NCI-H446 (cell line): ENCODE measurements around the gene CAMK2G.
"Not testable (repeated sequence)": the region's sequence is repeated elsewhere in the genome, so short reads cannot be mapped to it uniquely, and the experiment has no call there.

Experiments used
- DNase-seq, 2 experiments: peaks; one replicate each; lab custom pipeline; 2025; lab: John Stamatoyannopoulos, UW

The CAMK2G gene

DNA sequence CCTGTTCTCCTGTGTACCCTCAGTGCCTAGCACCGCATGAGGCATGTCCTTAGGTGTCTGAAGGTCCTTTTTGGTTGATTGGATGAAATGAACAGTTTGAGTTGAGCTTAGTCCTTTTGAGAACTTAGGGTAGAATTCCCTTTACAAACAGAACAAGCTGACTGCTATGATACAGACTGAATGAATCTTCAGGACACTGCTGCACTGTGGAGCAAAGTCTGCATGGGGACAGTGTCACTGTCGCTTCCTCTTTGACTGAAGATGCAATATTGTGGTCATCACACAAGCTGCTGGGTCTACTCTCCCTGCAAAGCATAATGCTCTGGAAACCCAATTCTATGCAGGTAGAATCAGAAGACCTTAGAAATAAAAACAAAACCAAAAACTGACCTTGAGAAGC, 28.0 kb upstream of the CAMK2G start:
- DNase-seq, result no peak

DNA sequence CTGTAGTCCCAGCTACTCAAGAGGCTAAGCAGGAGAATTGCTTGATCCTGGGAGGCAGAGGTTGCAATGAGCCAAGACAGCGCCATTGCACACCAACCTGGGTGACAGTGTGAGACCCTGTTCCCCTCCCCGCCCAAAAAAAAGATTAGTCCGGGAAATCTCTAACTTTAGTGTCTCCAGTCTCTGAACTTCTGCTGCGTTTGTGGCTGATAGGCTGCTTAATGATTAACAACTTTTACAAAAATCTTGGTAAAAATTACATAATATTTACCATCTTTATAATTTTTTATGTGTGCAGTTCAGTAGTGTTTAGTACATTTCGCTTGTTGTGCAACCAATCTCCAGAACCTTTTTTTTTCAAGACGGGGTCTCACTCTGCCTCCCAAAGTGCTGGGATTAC, 26.9 kb upstream of the CAMK2G start:
- DNase-seq, result no peak

DNA sequence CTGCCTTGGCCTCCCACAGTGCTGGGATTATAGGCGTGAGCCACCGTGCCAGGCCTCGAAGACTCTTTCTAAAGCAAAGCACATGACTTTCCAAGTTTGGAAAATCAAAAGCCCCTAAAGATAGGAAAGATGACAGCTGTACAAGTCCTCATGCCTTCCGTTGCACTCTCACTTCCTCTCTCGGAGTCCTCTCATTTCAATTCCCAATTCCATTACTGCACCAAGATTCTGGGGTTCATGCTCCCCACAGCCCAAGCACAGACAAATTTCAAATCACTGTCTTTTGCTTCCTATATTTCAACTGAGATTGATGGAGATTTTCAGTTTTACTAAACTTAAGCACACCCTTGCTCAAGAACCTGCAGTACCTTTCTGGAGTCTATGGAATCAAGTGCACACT, 25.7 kb upstream of the CAMK2G start:
- DNase-seq, result no peak

DNA sequence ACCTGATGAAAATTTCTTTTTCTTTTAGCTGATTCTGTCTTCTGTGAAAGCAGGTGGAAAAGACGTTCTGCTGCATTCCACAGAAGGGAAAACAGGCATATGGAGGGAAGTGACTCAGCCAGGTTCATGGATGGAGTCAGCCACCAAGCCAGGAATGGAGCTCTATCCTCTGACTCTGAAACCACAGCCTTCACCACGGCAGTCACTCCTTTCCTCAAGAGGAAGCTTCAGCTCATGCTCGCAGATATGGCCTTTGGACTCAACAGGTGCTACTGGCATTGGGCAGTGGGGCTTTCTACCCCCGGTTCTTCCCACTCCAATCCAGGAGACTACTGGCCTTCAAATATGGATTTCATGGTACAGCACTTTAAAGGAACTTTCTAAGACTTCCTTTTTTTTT, 25.1 kb upstream of the CAMK2G start:
- no peak for DNase-seq

DNA sequence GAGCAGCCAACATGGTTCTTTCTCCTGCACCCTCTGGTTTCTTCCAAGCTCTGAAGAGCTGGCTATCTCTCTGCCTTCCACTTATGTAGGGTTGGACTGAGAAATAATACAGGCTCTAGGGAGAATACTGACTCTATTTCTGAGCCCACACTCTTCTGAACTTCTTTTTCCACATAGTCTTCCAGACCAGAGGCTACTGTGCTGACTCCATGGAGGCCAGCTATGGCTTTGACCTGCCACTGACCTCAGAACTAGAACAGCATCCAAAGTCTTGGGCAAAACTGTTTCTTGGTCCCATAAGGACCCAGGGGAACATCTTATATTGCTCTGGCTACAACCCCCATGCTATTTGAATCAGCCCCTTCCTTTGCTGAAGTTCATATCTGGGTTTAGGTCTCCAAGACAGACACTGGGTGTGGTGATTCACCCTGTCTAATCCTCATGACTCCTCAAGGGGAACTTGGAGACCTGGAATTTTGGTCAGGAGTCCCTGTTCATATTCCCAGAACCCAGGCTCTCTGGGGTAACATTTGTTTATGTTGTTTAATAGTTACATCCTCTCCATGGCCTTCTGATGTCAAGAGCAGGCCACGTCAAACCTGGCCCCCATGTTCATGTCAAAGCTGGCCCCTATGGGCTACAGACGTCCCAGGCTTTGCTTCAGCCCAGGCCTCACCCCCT, 24.5 kb upstream of the CAMK2G start:
- DNase-seq, result no peak

DNA sequence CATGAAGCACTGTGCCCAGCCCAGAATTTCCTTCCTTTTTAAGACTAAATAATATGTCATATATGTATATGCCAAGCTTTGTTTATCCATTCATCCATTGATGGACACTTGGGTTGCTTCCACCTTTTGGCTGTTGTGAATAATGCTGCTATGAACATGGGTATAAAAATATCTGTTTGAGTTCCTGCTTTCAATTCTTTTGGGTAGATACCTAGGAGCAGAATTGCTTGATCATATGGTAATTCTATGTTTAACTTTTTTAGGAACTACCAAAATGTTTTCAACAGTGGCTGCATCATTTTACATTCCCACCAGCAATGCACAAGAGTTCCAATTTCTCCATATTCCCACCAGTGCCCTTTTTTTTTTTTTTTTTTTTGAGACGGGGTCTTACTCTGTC, 23.3 kb upstream of the CAMK2G start:
- DNase-seq, result no peak

DNA sequence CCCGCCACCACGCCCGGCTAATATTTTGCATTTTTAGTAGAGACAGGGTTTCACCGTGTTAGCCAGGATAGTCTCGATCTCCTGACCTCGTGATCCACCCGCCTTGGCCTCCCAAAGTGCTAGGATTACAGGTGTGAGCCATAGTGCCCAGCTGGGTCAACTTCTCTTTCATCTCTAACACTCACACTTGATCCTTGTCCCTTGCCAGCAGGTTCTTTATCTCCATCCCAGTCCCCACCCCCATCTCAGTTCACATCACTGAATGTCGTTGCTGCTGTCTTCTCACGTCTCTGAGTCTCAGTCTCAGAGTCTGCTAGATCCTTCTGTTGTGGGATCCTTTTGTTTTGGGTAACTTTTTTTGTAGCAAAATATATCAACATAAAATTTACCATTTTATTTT, 21.0 kb upstream of the CAMK2G start:
- not testable (repeated sequence) for DNase-seq

DNA sequence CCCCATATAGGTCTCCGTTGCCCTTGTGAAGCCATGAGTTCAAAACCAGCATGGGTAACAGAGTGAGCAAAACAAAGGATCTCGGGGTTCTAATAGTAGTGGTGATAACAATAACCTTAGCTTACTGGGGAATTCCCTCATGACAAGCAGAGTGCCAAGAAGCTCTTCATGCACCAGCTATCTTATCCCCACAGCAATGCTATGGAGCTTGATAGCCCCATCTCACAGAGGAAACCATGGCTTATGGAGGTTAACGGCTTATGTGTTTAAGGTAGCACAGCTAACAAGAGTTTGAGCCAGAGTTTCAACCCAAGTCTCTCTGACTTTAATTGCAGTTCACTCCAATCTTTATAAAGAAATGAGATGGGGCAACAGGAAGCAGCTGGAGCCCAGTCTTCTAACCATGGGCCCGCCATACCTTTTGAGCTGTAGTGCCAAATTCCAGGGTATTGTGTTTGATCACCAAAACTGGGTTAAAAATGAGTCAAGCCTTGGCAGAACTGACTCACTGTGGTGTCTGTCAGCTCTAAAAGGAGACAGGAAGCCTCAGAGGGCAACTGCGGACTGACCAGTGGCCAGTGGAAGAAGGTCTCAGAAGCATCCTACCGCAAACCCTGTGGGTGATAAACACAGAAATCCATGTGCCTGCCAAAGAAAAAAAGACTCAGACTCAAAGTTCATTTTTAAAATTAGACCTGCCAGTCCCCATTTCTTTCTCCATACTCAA, 20.1 kb upstream of the CAMK2G start:
- DNase-seq, result no peak

DNA sequence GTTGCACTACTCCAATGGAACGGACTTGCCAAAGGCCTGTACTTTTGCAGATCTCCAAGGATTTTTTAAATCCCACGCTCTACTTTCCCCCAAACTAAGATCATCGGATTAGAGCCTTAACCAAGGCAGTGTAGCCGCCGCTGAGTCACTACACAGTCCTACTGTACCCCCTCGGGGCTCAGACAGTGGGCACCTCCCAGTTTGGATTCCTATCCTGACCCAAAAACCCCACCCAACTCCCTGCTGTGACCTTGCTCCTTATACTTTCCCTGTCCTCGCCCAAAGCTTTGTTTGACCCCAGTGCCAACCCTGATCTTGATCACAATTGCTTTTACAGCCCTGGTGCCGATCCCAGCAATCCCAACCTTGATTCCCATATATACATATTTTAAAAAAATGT, 19.1 kb upstream of the CAMK2G start:
- no peak for DNase-seq

DNA sequence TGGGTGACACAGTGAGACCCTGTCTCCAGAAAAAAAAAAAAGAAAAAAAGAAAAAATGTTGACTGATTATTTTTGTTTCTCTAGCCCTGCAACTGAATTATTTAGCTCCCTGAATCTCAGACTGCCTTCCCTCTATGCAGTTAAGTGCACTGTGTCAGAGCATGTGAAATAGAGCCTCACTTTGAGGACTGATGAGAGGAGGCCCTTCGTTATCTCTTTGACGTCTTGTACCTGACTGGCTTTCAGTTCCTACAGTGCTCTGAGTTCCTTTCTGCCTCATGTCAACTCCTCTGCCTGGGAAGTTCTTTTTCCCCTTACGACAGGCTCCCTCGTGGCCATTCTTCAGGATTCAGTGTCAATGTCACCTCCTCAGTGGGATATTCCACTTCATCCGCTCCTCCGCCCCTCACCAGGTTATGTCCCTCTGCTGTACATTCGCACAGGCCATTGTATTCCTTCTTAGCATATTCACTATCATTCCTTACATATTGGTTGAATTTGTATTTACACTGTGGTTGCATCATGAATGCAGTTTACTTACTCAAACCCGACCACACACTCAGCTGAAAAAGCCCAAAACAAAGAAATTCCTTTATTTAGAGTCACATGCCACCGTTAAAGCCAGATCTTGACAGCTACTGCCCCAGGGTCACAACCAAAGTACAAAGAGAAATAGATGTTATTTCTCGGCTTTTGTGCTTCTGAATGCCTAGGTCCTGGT, 18.1 kb upstream of the CAMK2G start:
- no peak for DNase-seq

DNA sequence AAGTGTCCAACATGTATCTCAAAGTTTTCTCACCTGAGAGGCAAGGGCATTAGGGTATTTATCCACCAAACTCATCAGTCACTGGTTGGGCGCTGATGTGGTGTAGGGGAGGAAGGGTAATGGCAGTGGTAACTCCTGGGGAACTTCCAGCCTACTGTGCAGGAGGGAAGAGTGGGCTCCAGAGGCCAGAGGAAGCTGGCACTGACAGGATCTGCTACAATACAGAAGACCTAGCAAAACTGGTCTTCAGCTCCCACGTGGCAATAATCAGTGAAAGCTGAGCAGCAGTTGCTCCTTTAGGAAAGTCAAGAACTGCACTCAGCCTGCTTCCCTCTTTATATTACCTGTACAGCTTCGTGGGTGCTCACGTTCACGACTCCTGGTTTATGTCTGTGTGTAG, 17.2 kb upstream of the CAMK2G start:
- DNase-seq, result no peak

DNA sequence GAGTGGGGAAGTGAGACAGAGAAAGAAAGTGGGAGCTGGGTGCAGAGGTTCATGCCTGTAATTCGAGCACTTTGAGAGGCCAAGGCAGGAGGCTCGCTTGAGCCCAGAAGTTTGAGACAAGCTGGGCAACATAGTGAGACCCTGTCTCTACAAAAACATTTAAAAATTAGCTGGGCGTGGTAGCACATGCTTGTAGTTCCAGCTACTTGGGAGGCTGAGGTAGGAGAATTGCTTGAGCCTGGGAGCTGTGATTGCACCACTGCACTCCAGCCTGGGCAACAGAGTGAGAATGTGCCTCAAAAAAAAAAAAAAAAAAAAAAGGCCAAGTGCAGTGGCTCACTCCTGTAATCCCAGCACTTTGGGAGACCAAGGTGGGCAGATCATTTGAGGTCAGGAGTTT, 16.5 kb upstream of the CAMK2G start:
- not testable (repeated sequence) for DNase-seq

DNA sequence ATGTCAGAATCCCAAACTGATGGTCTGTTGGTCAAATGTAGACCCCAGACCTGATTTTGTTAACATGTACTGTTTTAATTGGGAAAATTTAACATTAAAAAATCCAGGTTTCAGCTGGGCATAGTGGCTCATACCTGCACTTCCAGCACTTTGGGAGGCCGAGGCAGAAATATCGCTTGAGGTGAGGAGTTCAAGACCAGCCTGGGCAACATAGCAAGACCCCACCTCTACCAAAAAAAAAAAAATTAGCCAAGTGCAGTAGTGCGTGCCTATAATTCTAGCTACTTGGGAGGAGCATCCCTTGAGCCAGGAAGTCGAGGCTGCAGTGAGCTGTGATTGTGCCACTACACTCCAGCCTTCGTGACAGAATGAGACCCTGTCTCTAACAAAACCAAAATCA, 15.9 kb upstream of the CAMK2G start:
- no peak for DNase-seq

DNA sequence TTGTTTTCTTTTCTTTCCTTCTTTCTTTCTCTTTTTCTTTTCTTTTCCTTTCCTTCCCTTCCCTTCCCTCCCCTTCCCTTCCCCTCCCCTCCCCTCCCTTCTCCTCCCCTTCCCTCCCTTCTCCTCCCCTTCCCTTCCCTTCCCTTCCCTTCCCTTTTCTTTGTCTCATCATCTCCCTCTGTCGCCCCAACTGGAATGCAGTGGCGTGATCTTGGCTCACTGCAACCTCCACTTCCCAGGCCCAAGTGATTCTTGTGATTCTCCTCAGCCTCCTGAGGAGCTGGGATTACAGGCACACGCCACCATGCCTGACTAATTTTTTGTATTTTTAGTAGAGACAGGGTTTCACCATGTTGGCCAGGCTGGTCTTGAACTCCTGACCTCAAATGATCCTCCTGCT, 15.1 kb upstream of the CAMK2G start:
- DNase-seq, result not testable (repeated sequence)

DNA sequence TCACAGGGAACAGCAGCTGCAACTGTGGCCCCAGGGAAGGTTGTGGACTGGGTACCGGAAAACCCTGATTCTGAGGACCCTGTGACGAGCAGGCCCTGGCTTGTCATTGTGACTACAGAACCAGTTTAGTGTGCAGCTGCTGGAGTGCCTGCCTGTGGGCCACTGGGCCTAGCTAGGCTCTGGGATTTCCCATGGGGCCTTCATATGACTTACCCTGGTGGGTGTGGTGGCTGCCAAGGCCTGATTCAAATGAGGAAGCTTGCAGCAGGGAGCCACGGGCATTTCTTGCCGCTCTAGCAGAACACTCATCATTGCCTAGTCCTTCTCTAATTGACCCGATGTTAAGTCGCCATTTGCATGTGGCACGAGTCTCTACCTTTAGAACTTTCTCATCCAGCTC, 14.7 kb upstream of the CAMK2G start:
- DNase-seq, result peak in 1 of 2 experiments; percentile 29

DNA sequence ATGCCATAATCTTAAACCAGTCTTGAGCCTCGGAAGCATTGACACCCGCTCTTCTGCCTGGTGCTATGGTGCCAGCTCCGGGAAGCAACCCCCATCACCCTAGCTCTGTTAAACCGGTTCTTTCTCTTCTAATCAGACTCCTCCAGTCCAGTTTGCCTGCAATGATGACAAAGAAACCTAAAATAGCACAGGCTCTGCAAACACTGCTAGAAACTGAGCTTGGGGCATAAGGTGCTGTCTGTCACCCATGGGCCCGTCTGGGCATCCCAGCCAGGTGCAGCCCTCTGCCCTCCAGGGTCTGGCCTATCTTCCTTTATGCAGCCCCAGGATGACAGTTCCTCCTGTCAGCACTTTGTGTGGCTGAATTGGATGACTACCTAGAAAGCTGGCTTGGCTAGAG, 14.2 kb upstream of the CAMK2G start:
- no peak for DNase-seq

DNA sequence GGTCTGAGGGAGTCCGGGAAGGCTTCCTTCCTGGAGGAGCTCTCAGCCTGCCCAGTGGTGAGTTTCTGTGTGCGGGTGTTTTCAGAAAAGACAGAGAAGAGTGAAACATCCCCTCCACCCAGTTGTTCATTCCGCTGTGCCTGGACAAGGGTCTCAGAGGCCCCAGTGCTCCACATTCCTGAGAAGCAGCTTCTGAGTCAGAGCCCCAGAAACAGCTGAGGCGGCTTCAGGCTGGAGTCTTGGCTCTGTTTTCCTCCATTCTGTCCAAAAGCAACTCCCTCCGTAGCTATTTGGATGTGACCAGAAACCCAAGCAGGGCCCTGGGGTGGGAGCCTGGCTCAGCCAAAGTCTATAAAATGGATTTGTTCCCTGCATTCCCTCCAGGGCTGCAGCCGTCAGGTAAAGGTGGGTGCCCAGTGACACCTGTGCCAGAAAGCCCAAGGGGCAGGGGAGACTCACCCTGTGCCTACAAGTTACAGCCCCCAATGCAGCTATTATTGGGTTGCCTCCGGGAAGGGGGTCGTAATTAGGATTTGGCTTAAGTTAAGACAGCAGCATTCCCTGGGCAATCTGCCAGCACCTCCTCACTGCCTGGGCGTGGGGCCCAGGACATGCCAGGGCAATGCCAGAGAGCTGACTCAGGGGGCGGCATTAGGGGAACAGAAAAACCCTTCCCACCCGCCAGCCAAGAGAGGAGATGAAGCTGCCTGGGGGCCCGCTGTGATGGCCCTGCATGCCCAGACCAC, 13.1 kb upstream of the CAMK2G start:
- peak; percentile 84 to 94 for DNase-seq

DNA sequence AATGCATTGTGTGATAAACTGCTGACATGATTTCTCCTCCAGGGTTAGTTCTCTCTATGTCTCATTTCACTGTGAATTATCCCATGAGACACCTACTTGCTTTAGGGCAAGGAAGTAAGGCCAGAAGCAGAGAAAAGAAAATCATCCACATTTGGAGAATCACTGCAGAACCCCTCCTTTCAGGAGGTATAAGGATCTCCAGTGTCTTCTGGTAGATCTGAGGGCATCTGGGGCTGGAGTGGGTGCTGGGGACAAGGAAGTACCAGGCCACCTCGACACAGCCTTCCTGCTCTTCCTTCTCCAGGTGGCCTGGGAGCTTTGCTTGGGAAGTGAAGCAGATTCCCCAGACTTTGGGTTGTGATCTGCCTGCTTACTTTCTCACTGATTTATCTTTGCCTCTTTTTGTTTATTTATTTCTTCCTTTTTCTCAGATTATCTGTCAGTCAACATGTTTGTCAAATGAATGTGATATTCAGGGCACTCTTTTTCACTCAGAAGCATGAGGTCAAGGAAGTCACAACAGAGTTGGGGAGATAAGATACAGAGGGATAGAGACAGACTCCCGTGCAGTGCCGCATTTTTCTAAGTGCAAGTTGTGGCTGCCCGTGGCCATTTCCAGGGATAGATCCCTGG, 12.4 kb upstream of the CAMK2G start:
- no peak for DNase-seq

DNA sequence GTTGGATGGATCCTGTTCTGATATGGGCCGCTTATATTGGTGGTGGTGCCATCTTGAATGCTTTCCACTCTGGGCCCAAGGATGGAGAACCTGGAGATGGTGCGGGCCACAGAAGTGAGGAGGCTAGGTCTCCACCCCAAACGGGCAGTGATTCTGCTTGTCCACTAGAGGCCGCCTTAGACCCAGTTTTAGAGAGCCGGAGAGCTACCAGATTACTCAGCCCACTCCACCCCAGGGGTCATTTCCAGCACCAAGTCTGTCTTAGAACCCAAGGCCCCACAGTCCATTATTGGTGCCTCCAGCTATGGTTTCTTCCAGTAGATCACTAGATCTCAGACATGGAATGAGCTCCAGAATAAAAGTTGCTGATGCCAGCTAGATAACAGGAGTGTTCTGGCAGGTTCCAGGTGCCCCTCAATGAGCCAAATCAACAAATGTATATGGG, 11.8 kb upstream of the CAMK2G start:
- DNase-seq, result peak in 1 of 2 experiments; percentile 68

DNA sequence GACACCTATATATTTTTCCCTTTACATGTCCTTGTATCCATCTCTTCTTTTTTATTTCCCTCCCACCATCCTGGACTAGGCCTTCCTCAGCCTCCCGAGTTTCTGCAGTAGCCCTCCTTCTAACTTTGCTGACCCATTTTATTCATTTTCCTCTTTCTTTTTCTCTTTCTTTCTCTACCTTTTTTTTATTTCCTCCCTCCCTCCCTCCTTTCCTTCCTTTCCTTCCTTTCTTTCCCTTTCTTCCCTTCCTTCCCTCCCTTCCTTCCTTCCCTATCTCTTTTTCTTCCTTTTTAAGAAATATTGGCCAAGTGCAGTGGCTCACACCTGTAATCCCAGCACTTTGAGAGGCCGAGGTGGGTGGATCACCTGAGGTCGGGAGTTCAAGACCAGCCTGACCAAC, 9.7 kb upstream of the CAMK2G start:
- DNase-seq, result no peak

DNA sequence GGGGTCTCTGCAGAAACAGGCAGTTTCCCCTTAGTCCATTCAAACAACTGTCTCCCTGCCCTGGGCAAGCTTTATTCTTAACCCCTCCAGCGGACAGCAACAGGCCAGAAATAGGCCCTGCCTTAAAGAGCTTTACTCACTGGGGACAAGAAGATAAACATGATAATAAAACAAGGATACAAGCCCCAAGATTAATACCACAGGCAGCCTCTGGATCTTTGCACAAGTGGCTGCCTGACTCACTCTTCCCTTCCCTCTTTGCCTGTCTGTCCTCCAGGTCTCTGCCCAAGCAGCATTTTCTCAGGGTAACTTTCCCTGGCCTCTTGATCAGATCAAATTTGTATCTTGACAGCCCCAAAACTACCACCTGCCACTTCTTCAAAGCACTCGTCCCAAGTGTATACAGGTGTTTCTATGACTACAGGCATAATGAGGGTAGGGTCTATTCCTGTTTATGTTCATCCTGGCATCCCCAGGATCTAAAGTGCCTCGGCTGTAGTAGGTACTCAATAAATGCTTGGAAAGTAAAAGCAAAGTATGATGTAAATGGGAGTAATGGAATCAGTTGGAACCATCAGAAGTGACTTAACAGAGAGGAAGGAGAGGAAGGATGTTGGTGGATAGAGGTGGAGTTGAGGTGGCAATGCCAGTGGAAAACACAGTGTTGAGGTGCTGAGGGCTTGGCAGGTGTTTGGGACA, 7.0 kb upstream of the CAMK2G start:
- DNase-seq, result no peak
